A549 treated with Mapracorat at 1 μM for 4 hours (cell line): ENCODE measurements around the gene TSR3. TPM values are rescaled to one million over a fixed set of nuclear protein-coding genes. Genes with fewer than 3 reads are reported as not detected.

ENCODE experiments used
- total RNA-seq: library from RNA; stranded (reverse); fragments of 200-300 nt; extraction: Qiagen RNA extraction; gene quantifications from 5 replicates; pipeline ENCODE4 v1.2.3, GENCODE V29; 2022

Gene TSR3
- total RNA-seq, result 56.9 to 97.4 TPM (median 93.0 TPM) in 5 replicates

DNA sequence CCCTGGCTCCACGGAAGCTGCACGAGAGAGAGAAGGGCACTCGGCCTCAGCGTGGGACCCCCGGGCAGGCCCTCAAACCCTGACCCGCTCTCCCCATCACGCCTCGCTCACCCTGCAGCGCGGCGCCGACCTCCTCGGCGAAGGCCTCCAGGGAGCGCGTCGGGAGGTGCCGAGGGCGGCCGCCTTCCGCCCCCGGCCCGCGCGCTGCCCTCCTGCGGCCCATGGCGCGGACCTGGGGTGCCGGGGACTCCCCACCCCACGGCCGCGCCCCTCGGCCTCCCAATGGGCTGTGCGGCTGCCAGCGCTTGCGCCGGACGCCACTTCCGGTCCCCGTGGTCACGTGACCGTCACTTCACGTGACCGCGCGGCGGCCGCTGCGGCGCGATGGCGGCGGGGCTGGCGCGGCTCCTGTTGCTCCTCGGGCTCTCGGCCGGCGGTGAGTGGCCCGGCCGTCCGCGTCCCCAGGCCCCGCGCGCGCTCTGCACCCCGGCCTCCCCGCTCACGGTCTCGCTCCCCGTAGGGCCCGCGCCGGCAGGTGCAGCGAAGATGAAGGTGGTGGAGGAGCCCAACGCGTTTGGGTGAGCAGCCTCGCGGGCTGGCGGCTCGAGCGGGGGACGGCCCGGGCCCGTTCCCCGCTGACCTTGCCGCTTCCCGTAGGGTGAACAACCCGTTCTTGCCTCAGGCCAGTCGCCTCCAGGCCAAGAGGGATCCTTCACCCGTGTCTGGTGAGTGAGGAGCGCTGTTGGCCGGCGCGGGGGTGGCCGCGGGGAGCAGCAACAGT is at the start of gene TSR3, which contains the start of gene GNPTG:
TSS of gene TSR3 (minus strand) at position 297 of the 781 bp plus-strand sequence. CDS start at position 223, 74 bp downstream.
TSS of gene GNPTG (plus strand) at position 350 of the 781 bp plus-strand sequence. CDS start at position 385, 35 bp downstream.

DNA sequence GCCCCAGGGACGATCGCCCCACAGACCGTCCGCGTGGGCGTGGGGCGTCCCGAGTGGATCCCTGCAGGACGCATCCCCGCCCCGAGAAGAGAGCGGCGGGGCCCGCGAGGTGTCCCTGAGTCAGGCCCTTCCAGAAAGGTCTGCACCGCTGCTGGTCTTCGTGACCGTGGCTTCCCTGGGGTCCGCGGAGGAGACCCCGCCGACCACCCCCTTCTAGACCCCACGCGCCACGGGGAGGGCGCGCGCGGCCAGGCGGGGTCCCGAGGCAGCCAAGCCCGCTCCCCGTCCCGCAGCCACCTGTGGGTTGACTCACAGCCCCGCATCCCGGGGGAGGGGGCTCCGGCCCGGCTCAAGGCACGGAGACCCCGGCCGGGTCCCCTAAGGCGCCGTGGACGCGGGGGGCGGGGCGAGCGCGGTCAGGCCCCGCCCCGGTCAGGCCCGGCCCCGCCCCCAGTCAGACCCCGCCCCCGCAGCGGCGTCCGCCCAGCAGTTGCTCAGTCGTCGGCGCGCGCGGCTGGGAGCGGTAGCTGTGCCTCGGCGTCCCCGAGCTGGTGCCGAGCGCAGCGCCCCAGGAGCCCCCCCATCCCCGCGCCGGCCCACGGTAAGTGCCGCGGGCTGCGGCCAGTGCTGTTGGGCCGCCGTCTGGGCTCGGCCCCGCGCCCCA is 18.4 kb downstream of the TSR3 start, which contains the start of gene BAIAP3:
TSS of gene BAIAP3 (plus strand) at position 497 of the 664 bp plus-strand sequence. CDS start 4,905 bp downstream, outside the sequence.

DNA sequence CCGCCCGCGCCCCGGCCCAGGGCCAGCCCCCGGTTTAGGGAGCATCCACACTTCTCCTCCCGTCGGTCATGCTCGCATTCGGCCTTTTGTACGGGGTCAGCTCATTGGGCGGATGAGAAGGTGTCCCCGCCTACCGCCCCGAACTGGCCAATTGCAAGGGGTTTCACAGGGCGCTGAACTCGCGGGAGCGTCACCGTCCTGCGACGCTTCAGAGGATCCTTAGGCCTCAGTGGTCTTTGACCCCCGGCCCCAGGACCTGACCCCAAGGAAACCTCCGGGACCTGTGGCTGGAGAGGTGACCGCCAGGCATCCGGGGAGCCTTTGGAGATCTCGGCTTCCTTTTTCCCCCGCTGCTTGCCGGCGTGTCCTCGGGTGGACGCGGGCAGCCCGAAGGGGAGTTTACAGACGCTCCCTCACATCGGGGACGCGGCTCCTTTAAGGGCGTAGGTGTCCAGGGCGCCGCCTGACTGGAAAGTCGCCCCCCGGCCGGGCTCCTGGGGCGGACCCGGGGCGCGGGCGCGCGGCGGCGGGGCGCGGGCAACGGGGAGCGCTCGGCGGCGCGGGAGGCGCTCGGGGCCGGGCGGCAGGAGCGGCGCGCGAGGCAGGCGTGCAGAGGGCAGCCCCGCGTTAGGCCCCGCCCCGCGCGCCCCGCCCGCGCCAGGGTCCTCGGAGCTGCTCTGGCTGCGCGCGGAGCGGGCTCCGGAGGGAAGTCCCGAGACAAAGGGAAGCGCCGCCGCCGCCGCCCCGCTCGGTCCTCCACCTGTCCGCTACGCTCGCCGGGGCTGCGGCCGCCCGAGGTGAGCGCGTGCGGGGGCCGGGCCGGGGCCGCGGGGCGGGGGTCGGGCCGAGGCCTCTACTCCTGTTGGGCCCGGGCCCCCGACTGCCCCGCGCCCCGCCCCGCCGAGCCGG is 42.4 kb downstream of the TSR3 start, which contains the start of gene UBE2I:
TSS of gene UBE2I (plus strand) at position 660 of the 909 bp plus-strand sequence. CDS start 4,395 bp downstream, outside the sequence.

Other genes starting within 250 kb of the TSR3 start
- 9.8 to 17.8 TPM (median 15.9 TPM) in 5 replicates for gene CACNA1H, start 198.8 kb downstream of the TSR3 start, total RNA-seq
- gene TPSG1, start 126.6 kb downstream of the TSR3 start, total RNA-seq, result not detected in 5 replicates
- not detected in 5 replicates for gene TPSB2, start 121.7 kb downstream of the TSR3 start, total RNA-seq
- gene TPSAB1, start 111.2 kb downstream of the TSR3 start, total RNA-seq, result 0.15 TPM in 1 of 5 replicates, not detected in the others
- 0.11 TPM in 1 of 5 replicates, not detected in the others for gene TPSD1, start 95.8 kb downstream of the TSR3 start, total RNA-seq
- gene UBE2I, start 42.2 kb downstream of the TSR3 start, total RNA-seq, result 154 to 191 TPM (median 162 TPM) in 5 replicates
- 0.49 to 1.4 TPM (median 1.00 TPM) in 5 replicates for gene BAIAP3, start 18.2 kb downstream of the TSR3 start, total RNA-seq
- 24.6 to 38.0 TPM (median 35.0 TPM) in 5 replicates for gene GNPTG, start 53 bp upstream of the TSR3 start, total RNA-seq
- 17.0 to 35.5 TPM (median 32.0 TPM) in 5 replicates for gene UNKL, start 62.8 kb upstream of the TSR3 start, total RNA-seq
- gene UQCC4, start 68.9 kb upstream of the TSR3 start, total RNA-seq, result 32.7 to 37.9 TPM (median 36.1 TPM) in 5 replicates
- not detected in 5 replicates for gene PERCC1, start 79.2 kb upstream of the TSR3 start, total RNA-seq
- 0.20 to 0.81 TPM (median 0.32 TPM) in 5 replicates for gene CCDC154, start 92.7 kb upstream of the TSR3 start, total RNA-seq
- 45.9 to 78.5 TPM (median 73.6 TPM) in 5 replicates for gene CLCN7, start 123.2 kb upstream of the TSR3 start, total RNA-seq
- gene PTX4, start 137.1 kb upstream of the TSR3 start, total RNA-seq, result not detected in 5 replicates
- gene TELO2, start 141.5 kb upstream of the TSR3 start, total RNA-seq, result 21.9 to 44.1 TPM (median 39.5 TPM) in 5 replicates
- 0.17 to 0.20 TPM in 2 of 5 replicates, not detected in the others for gene TMEM204, start 181.8 kb upstream of the TSR3 start, total RNA-seq